GM12878 (cell line): ENCODE measurements around the gene FGF14. TPM values are rescaled to one million over a fixed set of nuclear protein-coding genes. Genes with fewer than 3 reads are reported as not detected.

Experiments
- ATAC-seq: fragments of 200-7000 bp; cut with Tn5 transposase; 3 replicates; pipeline ENCODE4 v1.9.1; 2020; ENCODE audit warnings: mild to moderate bottlenecking, moderate library complexity
- BruUV-seq: library from RNA; stranded (reverse); fragments of 400-500 nt; replicated peaks from 2 replicates; lab custom pipeline; 2021; lab: Mats Ljungman, UMichigan
- CTCF ChIA-PET: fragments of 300-600 bp; sonication (Branson Sonifier 250); formaldehyde crosslinking; extraction: SDS; loops from one replicate; lab custom pipeline; 2021; ENCODE audit warnings: inconsistent platforms; lab: Yijun Ruan, JAX
- POLR2A ChIA-PET: fragments of 350-600 bp; formaldehyde crosslinking; extraction: SDS; loops from one replicate; lab custom pipeline; 2021; ENCODE audit warnings: inconsistent platforms; lab: Charles Lee
- RAD21 ChIA-PET: fragments of 300-600 bp; sonication (Branson Sonifier 250); formaldehyde crosslinking; loops from one replicate; lab custom pipeline; 2023; ENCODE audit warnings: antibody characterized with exemption; ENCODE audit not compliant: unreplicated experiment; lab: Charles Lee
- SMC1A ChIA-PET: fragments of 300-600 bp; sonication (Branson Sonifier 250); formaldehyde crosslinking; loops from one replicate; lab custom pipeline; 2023; ENCODE audit not compliant: unreplicated experiment, uncharacterized antibody; lab: Charles Lee
- DNase-seq: peaks from one replicate; pipeline ENCODE4 v3.0.0-alpha.2; 2011; ENCODE audit warnings: low read depth, low spot score
- FAIRE-seq: peaks from 3 replicates; lab custom pipeline; 2011; peaks lifted over from hg19 to GRCh38; lab: Jason Lieb, UNC
- H2AFZ ChIP-seq: 2 replicates; pipeline ENCODE4 v1.6.0; 2011; ENCODE audit warnings: low read depth, low read length, control low read depth; ENCODE audit not compliant: control insufficient read depth
- H3K27ac ChIP-seq: 2 replicates; pipeline ENCODE4 v1.5.1; 2011; ENCODE audit warnings: control low read depth; ENCODE audit not compliant: control insufficient read depth, insufficient read depth
- H3K27me3 ChIP-seq, 2 experiments: replicated peaks in 1 of 2; 2 replicates each; pipeline versions ENCODE4 v1.6.0 to v1.6.1; 2011; ENCODE audit warnings: low read length in 1 of 2; ENCODE audit not compliant: control insufficient read depth in 2 of 2, insufficient read depth in 2 of 2
- H3K36me3 ChIP-seq, 2 experiments: 2 replicates each; pipeline ENCODE4 v1.5.1; 2011; ENCODE audit warnings: low read length in 1 of 2; ENCODE audit not compliant: control insufficient read depth in 2 of 2, insufficient read depth in 2 of 2
- H3K4me1 ChIP-seq: 2 replicates; pipeline ENCODE4 v1.6.1; 2011; ENCODE audit warnings: mild to moderate bottlenecking, low read length, moderate library complexity, mixed read lengths; ENCODE audit not compliant: control insufficient read depth, insufficient read depth
- H3K4me2 ChIP-seq: 2 replicates; pipeline ENCODE4 v1.6.0; 2011; ENCODE audit warnings: control low read depth; ENCODE audit not compliant: control insufficient read depth, insufficient read depth
- H3K4me3 ChIP-seq: fragments of 200-600 bp; sonication (generic); 2 replicates; pipeline ENCODE4 v1.5.1; 2016
- H3K79me2 ChIP-seq: 2 replicates; pipeline ENCODE4 v1.6.0; 2011; ENCODE audit warnings: low read length; ENCODE audit not compliant: control insufficient read depth, insufficient read depth
- H3K9ac ChIP-seq: 2 replicates; pipeline ENCODE4 v1.8.0; 2011; ENCODE audit warnings: low read length, control low read depth, mixed read lengths; ENCODE audit not compliant: control insufficient read depth, insufficient read depth
- H3K9me3 ChIP-seq: replicated peaks from 3 replicates; pipeline ENCODE4 v1.5.1; 2011; ENCODE audit warnings: mild to moderate bottlenecking, low read length; ENCODE audit not compliant: control insufficient read depth, insufficient read depth
- H4K20me1 ChIP-seq: 2 replicates; pipeline ENCODE4 v1.6.0; 2011; ENCODE audit not compliant: control insufficient read depth, insufficient read depth
- CBX5 ChIP-seq: sonication (generic); IDR thresholded peaks from 2 replicates; pipeline ENCODE4 v1.6.1; 2016; ENCODE audit warnings: low read depth, moderate library complexity, mild to moderate bottlenecking, inconsistent platforms
- EP300 ChIP-seq, 2 experiments: fragments of 150-350 bp in 1 of 2; IDR thresholded peaks; 2 replicates each; pipeline ENCODE4 v1.6.1; 2011 to 2012; ENCODE audit warnings: low read depth in 2 of 2, low read length in 2 of 2, borderline replicate concordance in 1 of 2, improper control_type of control experiment in 1 of 2, inconsistent platforms in 1 of 2; ENCODE audit not compliant: control insufficient read depth in 1 of 2
- IKZF2 ChIP-seq, 2 experiments: fragments of 450-650 bp; IDR thresholded peaks; 2 replicates each; pipeline ENCODE4 v1.6.1; 2017; ENCODE audit warnings: mild to moderate bottlenecking in 2 of 2, moderate library complexity in 2 of 2
- WRNIP1 ChIP-seq: IDR thresholded peaks from 2 replicates; pipeline ENCODE4 v1.6.1; 2011; ENCODE audit warnings: low read depth, low read length, improper control_type of control experiment, borderline replicate concordance
- WGBS: methylation state at CpG from one replicate; pipeline ENCODE4 v1.1.6; 2016; ENCODE audit warnings: low lambda C conversion rate; ENCODE audit not compliant: insufficient replicate concordance, insufficient coverage; ENCODE audit errors: missing lambda C conversion rate; 5-methylcytosine and 5-hydroxymethylcytosine counted together
- in situ Hi-C: fragments of 300-500 bp; cut with MboI; formaldehyde crosslinking; loops from 9 replicates; pipeline ENCODE4 v1.14.3; 2018; ENCODE audit warnings: mixed read lengths
- intact Hi-C: fragments of 100-400 bp; cut with micrococcal nuclease; formaldehyde crosslinking; loops from one replicate; pipeline ENCODE4 v1.14.2; 2022; ENCODE audit not compliant: unreplicated experiment
- polyA plus RNA-seq, 11 experiments: library from polyadenylated mRNA; depleted of rRNA in 4 of 11; unstranded in 6 of 11; stranded (reverse) in 5 of 11; fragments of >200 nt; fragmentation: Nextera tagmentation in 4 of 11; fragmentation: Illumina TruSeq in 1 of 11; extraction: Ambion mirVana in 4 of 11; extraction: Trizol in 1 of 11; gene quantifications; 1 replicate in 1 of 11; 2 replicates in 10 of 11; pipeline versions ENCODE4 v1.2.1 to v1.2.3, GENCODE V29; 2011 to 2016; ENCODE audit warnings: inconsistent platforms in 2 of 11, missing spikeins in 2 of 11, low read depth in 1 of 11
- total RNA-seq, 4 experiments: library from RNA; depleted of rRNA in 3 of 4; stranded (reverse); fragments of >200 nt in 3 of 4; fragmentation: Illumina TruSeq in 1 of 4; extraction: Trizol in 1 of 4; gene quantifications; 2 replicates each; pipeline versions ENCODE4 v1.2.1 to v1.2.3, GENCODE V29; 2013 to 2021
- TF ChIP-seq, protein P1 (sequence below): fragments of 450-650 bp; IDR thresholded peaks from 2 replicates; pipeline ENCODE4 v1.6.1; 2017; ENCODE audit warnings: mild to moderate bottlenecking, low read depth, inconsistent platforms; ENCODE audit not compliant: poor library complexity, severe bottlenecking
- TF ChIP-seq, protein P2 (sequence below): fragments of 450-650 bp; formaldehyde crosslinking; IDR thresholded peaks from 2 replicates; pipeline ENCODE4 v1.4.0; 2020; ENCODE audit warnings: mild to moderate bottlenecking, moderate library complexity

Gene FGF14
- total and polyA plus RNA-seq, 10 of the 15 experiments (the other 5 are each of a cell fraction or from before 2014, with no cell fraction given) = under 0.01 to 0.44 (median 0.04) TPM

DNA sequence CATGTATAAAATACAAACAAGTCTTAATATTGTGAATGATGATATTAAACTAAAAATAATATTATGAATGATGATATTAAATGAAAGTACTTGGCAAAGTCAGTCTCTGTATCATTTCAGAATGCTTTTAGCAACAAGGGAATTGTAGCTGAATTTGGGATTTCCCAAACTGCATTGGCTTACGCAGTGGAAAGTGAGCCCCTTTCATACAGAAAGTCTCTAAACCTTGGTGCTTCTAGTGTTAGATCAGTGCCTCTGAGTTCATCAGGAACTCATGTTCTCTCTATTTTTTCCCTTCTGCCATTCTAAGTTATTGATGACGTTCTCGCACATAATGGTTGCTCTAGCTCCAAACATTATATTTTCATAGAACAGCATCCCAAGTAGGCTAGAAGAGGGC lies 649.4 kb downstream of the FGF14 start:
- BruUV-seq = no TSS peak
- 25% methylated on average over 3 of the region's 3 CpGs for WGBS
- H3K27ac ChIP-seq = no peak overlapping the region
- intact Hi-C loops (loop anchor here (10.0 kb wide), 1 partner anchor 498 kb away; no protein-coding TSS in a partner anchor), in situ Hi-C loops (loop anchor here (10.0 kb wide), 1 partner anchor 608 kb away; no protein-coding TSS in a partner anchor)
- ChIA-PET RAD21 (no interaction called here), SMC1A (interaction anchor here (2.1 kb wide), 1 partner anchor 11 kb away, joined by 4 read pairs; no protein-coding TSS in a partner anchor), CTCF (interaction anchor here (0.8 kb wide), 1 partner anchor 236 kb away, joined by 3 read pairs; no protein-coding TSS in a partner anchor), POLR2A (no interaction called here)
- H3K4me3 ChIP-seq = no peak overlapping the region
- no peaks in the 10 kb centered on the region for H3K79me2 ChIP-seq
- TF ChIP-seq WRNIP1 (no peak), EP300 (IDR thresholded peaks at IDR 0.05; ENCODE audit: borderline replicate concordance in 1 of 2, control insufficient read depth in 1 of 2, low read depth in 2 of 2, low read length in 2 of 2) (0 out of 4 replicates have a peak, but pooled peaks of 1 of the 2 experiments have one; percentile 33), IKZF2 (IDR thresholded peaks at IDR 0.05) (no peak), CBX5 (no peak)
- TF ChIP-seq, protein P1, sequence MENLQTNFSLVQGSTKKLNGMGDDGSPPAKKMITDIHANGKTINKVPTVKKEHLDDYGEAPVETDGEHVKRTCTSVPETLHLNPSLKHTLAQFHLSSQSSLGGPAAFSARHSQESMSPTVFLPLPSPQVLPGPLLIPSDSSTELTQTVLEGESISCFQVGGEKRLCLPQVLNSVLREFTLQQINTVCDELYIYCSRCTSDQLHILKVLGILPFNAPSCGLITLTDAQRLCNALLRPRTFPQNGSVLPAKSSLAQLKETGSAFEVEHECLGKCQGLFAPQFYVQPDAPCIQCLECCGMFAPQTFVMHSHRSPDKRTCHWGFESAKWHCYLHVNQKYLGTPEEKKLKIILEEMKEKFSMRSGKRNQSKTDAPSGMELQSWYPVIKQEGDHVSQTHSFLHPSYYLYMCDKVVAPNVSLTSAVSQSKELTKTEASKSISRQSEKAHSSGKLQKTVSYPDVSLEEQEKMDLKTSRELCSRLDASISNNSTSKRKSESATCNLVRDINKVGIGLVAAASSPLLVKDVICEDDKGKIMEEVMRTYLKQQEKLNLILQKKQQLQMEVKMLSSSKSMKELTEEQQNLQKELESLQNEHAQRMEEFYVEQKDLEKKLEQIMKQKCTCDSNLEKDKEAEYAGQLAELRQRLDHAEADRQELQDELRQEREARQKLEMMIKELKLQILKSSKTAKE = no peak
- TF ChIP-seq, protein P2, sequence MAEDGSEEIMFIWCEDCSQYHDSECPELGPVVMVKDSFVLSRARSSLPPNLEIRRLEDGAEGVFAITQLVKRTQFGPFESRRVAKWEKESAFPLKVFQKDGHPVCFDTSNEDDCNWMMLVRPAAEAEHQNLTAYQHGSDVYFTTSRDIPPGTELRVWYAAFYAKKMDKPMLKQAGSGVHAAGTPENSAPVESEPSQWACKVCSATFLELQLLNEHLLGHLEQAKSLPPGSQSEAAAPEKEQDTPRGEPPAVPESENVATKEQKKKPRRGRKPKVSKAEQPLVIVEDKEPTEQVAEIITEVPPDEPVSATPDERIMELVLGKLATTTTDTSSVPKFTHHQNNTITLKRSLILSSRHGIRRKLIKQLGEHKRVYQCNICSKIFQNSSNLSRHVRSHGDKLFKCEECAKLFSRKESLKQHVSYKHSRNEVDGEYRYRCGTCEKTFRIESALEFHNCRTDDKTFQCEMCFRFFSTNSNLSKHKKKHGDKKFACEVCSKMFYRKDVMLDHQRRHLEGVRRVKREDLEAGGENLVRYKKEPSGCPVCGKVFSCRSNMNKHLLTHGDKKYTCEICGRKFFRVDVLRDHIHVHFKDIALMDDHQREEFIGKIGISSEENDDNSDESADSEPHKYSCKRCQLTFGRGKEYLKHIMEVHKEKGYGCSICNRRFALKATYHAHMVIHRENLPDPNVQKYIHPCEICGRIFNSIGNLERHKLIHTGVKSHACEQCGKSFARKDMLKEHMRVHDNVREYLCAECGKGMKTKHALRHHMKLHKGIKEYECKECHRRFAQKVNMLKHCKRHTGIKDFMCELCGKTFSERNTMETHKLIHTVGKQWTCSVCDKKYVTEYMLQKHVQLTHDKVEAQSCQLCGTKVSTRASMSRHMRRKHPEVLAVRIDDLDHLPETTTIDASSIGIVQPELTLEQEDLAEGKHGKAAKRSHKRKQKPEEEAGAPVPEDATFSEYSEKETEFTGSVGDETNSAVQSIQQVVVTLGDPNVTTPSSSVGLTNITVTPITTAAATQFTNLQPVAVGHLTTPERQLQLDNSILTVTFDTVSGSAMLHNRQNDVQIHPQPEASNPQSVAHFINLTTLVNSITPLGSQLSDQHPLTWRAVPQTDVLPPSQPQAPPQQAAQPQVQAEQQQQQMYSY (CRISPR knock-in tag) = no peak
- no peak overlapping the region for H2AFZ ChIP-seq
- H3K27me3 ChIP-seq = no peaks in the 10 kb centered on the region
- no peaks in the 10 kb centered on the region for H4K20me1 ChIP-seq
- no peaks in the 10 kb centered on the region for H3K4me1 ChIP-seq
- no peaks in the 10 kb centered on the region for H3K36me3 ChIP-seq
- H3K9me3 ChIP-seq = no peaks in the 10 kb centered on the region
- DNase-seq = no peak
- no peak for FAIRE-seq
- ATAC-seq = peak; percentile 76
- no peak overlapping the region for H3K4me2 ChIP-seq
- H3K9ac ChIP-seq = no peak overlapping the region
